ENCODE measurements around the gene EPDR1. TPM values are rescaled to one million over a fixed set of nuclear protein-coding genes. Genes with fewer than 3 reads are reported as not detected.

EPDR1 gene
- polyA plus RNA-seq, 1 experiment, result 0.20 TPM

- ChIA-PET CTCF (interaction anchor here (0.5 kb wide), 1 partner anchor 239 kb away, joined by 8 read pairs; no protein-coding TSS in a partner anchor), POLR2A (no interaction called here)
- H3K9me3 ChIP-seq (ENCODE audit: control insufficient read depth, insufficient read depth, low read length), result peaks cover 2% of the 10 kb centered on the region; the same call in 1 of the 2 replicates
- no peak for DNase-seq (ENCODE audit: low read depth, low spot score)
- TF ChIP-seq CTCF (IDR thresholded peaks at IDR 0.05; ENCODE audit: low read depth, low read length), result no peak
- no peak overlapping the region for H3K27ac ChIP-seq (ENCODE audit: low read depth, low read length)
- H3K27me3 ChIP-seq (ENCODE audit: control insufficient read depth, insufficient read depth, low read length), result no peaks in the 10 kb centered on the region
- H3K4me3 ChIP-seq (ENCODE audit: low read depth, low read length), result no peak overlapping the region
These were observed 66.5 kb downstream of the EPDR1 start for GRCh38 chr7:37986908-37987330.

- Histone ChIP-seq H3K4me3 (ENCODE audit: low read depth, low read length) (no peak overlapping the region), H3K27me3 (ENCODE audit: control insufficient read depth, insufficient read depth, low read length) (no peaks in the 10 kb centered on the region), H3K27ac (ENCODE audit: low read depth, low read length) (no peak overlapping the region), H3K9me3 (ENCODE audit: control insufficient read depth, insufficient read depth, low read length) (peaks cover 2% of the 10 kb centered on the region; the same call in 1 of the 2 replicates)
- no peak for TF ChIP-seq CTCF (IDR thresholded peaks at IDR 0.05; ENCODE audit: low read depth, low read length)
- POLR2A ChIA-PET, result no interaction called here
- CTCF ChIA-PET, result no interaction called here
- no peak for DNase-seq (ENCODE audit: low read depth, low spot score)
These were observed 67.3 kb downstream of the EPDR1 start for GRCh38 chr7:37987732-37988131.

- TF ChIP-seq CTCF (IDR thresholded peaks at IDR 0.05; ENCODE audit: low read depth, low read length), result no peak
- ChIA-PET POLR2A (no interaction called here), CTCF (no interaction called here)
- Histone ChIP-seq H3K27ac (ENCODE audit: low read depth, low read length) (no peak overlapping the region), H3K4me3 (ENCODE audit: low read depth, low read length) (no peak overlapping the region), H3K9me3 (ENCODE audit: control insufficient read depth, insufficient read depth, low read length) (peaks cover 2% of the 10 kb centered on the region; the same call in 1 of the 2 replicates), H3K27me3 (ENCODE audit: control insufficient read depth, insufficient read depth, low read length) (no peaks in the 10 kb centered on the region)
- no peak for DNase-seq (ENCODE audit: low read depth, low spot score)
These were observed 68.5 kb downstream of the EPDR1 start for GRCh38 chr7:37988721-37989650.

GRCh38 chr7:37990337-37990736, 69.9 kb downstream of the EPDR1 start:
- peaks cover 5% of the 10 kb centered on the region; the same call in 1 of the 2 replicates for H3K9me3 ChIP-seq (ENCODE audit: control insufficient read depth, insufficient read depth, low read length)
- ChIA-PET POLR2A (no interaction called here), CTCF (no interaction called here)
- no peak overlapping the region for H3K27ac ChIP-seq (ENCODE audit: low read depth, low read length)
- no peak overlapping the region for H3K4me3 ChIP-seq (ENCODE audit: low read depth, low read length)
- H3K27me3 ChIP-seq (ENCODE audit: control insufficient read depth, insufficient read depth, low read length), result no peaks in the 10 kb centered on the region
- DNase-seq (ENCODE audit: low read depth, low spot score), result no peak
- no peak for TF ChIP-seq CTCF (IDR thresholded peaks at IDR 0.05; ENCODE audit: low read depth, low read length)

GRCh38 chr7:37993060-37993501, 72.6 kb downstream of the EPDR1 start:
- DNase-seq (ENCODE audit: low read depth, low spot score), result no peak
- ChIA-PET CTCF (no interaction called here), POLR2A (no interaction called here)
- no peaks in the 10 kb centered on the region for H3K27me3 ChIP-seq (ENCODE audit: control insufficient read depth, insufficient read depth, low read length)
- H3K27ac ChIP-seq (ENCODE audit: low read depth, low read length), result no peak overlapping the region
- H3K9me3 ChIP-seq (ENCODE audit: control insufficient read depth, insufficient read depth, low read length), result peaks cover 5% of the 10 kb centered on the region; the same call in 1 of the 2 replicates
- TF ChIP-seq CTCF (IDR thresholded peaks at IDR 0.05; ENCODE audit: low read depth, low read length), result no peak
- no peak overlapping the region for H3K4me3 ChIP-seq (ENCODE audit: low read depth, low read length)

Measured in AG04450 (cell line).